AG09309 (cell line): ENCODE results near the gene CACNG7.

Experiments used
- DNase-seq: peaks from one replicate; pipeline ENCODE4 v3.0.0-alpha.2; 2010; ENCODE audit warnings: low read depth
- H3K4me3 ChIP-seq: 2 replicates; pipeline ENCODE4 v1.5.1; 2011; ENCODE audit warnings: mild to moderate bottlenecking, low read depth, low read length, moderate library complexity; ENCODE audit not compliant: control insufficient read depth
- CTCF ChIP-seq: IDR thresholded peaks from 2 replicates; pipeline ENCODE4 v1.5.1; 2011; ENCODE audit warnings: mild to moderate bottlenecking, low read depth, low read length, inconsistent platforms; ENCODE audit not compliant: insufficient read depth, control insufficient read depth; ENCODE audit errors: missing control alignments

The CACNG7 gene

GRCh38 chr19:53908935-53909415 is at the start of gene CACNG7:
TSS of gene CACNG7 (plus strand) at chr19:53909278. CDS start at chr19:53912832, 3,554 bp downstream.
- no peak for TF ChIP-seq CTCF
- no peak for DNase-seq
- no peak within 1 kb of the TSS; the same call in 1 of the 2 replicates for H3K4me3 ChIP-seq

- TF ChIP-seq CTCF = no peak
- DNase-seq = no peak
- no peak overlapping the region for H3K4me3 ChIP-seq
These were observed 44.7 kb upstream of the CACNG7 start for GRCh38 chr19:53864308-53864836.

GRCh38 chr19:53865523-53865917 is 43.6 kb upstream of the CACNG7 start:
- TF ChIP-seq CTCF = no peak
- peak overlapping the region; percentile 26 for H3K4me3 ChIP-seq
- no peak for DNase-seq

- no peak for TF ChIP-seq CTCF
- no peak for DNase-seq
- H3K4me3 ChIP-seq = peak overlapping the region; percentile 38
These were observed 42.9 kb upstream of the CACNG7 start for GRCh38 chr19:53865918-53866864.

- no peak for TF ChIP-seq CTCF
- H3K4me3 ChIP-seq = peak overlapping the region; percentile 70
- DNase-seq = no peak
These were observed 42.2 kb upstream of the CACNG7 start for GRCh38 chr19:53866865-53867224.

- peak; percentile 90 for DNase-seq
- peak within 1 kb of the TSS; percentile 70 for H3K4me3 ChIP-seq
- TF ChIP-seq CTCF = no peak
These were observed 41.6 kb upstream of the CACNG7 start, which contains the start of gene MYADM for GRCh38 chr19:53867225-53868090. TSS of gene MYADM (plus strand) at chr19:53867883. CDS start at chr19:53873530, 5,647 bp downstream.
